Ramos (cell line): ENCODE data around the gene MCTP1.

Experiments
- in situ Hi-C: fragments of 300-500 bp; cut with MboI; formaldehyde crosslinking; loops from one replicate; pipeline ENCODE4 v1.14.3; 2022; ENCODE audit warnings: low sequenced_read_pairs; ENCODE audit not compliant: unreplicated experiment

The MCTP1 gene

DNA sequence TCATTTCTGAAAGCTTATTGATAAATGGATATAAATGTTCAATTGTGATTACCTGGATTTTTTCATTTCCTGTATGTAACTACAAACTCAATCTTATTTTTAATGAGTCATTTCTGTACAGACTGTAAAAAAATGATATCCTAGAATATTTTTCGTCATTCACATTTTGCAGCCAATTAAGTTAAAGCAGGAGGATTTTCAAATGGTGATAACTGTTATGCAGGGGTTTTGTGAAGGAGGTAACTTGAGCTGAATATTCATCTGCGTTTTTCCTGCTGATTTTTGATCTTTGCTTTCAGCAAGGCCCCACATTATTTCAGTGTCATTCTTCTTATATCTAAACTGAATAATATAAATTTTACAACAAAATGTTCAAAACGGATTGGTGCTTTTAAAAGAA, 592.3 kb downstream of the MCTP1 start:
- in situ Hi-C loops: no loop called here

DNA sequence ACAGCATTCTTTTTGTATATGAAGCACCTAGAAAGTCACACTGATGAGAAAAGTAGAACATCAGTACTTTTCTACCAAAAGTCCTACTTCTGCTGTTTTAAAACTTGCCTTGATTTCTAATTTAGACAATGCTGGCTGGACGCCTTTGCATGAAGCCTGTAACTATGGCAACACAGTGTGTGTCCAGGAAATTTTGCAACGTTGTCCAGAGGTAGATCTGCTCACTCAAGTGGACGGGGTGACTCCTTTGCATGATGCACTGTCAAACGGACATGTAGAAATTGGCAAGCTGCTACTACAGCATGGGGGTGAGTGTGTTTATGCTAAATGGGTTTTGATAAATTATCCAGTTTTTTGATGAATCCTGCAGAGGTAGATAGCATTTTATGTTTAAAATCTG, 592.9 kb downstream of the MCTP1 start:
- in situ Hi-C loops: no loop called here

DNA sequence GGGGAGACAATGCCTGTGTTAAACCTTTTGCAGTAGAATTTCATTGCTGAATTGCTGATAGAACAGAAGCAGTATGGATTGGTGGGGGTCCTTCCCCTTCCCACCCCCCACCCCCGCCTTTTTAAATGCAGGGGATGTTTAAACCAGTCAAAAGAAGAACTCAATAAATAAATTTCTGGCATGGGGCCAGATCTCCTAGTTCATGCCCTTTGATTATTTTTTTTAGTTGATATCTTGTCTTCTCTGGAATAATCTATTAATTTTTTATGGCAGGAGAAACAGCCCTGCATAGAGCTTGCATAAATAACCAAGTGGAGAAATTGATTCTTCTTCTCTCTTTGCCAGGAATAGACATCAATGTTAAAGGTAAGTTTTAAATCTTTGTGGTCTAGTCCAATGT, 593.6 kb downstream of the MCTP1 start:
- in situ Hi-C loops: no loop called here

DNA sequence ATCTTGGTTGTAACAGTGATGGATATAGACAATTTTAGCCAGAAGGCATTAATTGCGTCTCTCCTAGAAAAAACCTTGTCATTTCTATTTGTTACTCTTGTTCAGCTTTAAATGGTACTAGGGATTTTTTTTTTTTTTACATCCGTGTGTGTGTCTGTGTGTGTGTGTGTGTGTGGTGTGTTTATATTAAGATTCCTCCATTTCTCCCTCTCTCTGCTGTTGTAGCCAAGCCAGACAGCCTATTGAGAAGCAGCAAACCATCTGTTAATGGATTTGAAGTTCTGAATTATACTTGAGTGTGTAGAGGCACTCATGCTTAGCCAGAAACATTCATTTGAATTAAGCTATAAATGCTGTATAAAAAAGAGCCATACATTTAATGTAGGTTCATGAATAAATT, 594.1 kb downstream of the MCTP1 start:
- in situ Hi-C loops: no loop called here

DNA sequence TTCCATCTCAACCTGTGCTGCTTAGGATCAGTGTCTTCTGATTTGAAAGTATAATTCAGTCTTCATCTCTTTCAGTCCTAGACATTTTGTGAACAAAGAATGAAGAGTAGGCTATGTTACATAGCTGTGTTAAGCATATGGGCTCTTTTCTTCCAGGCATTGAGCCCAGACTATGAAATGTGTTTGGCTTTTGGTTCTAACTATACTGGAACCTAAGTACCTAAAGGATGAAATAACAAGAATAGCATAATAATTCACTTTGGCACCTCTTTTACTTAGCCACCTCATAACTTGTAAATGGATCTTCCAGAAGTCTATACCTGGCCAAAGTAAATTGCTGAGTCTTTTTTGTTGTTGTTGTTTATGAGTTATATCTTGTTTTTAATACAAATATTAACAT, 595.0 kb downstream of the MCTP1 start:
- in situ Hi-C loops: no loop called here

DNA sequence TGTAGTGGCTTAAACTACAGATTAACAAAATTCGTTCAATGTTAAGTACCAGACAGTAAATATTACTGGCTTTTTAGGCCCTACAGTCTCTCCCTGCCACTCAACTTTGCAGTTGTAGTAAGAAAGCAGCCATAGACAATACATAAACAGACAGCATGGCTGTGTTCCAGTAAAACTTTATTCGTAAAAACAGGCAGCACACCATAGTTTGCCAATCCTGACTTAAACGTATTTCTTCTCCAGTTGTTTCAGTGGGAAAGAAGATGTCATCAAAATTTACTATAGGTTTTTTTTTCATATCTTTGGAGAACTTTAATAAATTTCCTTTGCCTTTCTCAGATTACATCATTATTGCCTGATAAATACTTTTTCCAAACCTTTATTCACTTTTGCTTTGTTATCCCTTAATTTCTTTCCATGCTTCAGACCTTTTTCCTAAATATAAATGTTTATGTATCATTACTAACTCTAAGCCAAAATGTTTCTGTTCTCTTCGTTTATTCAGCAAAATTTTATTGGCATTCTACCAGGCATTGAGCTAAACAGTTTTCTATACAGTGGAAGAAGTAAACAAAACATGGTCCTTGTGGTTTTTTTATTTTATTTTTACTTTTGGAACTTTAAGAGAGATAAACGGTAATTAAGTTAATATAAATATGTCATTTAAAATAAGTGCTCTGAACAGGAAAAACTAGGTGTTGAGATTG, 601.9 kb downstream of the MCTP1 start:
- in situ Hi-C loops: no loop called here

DNA sequence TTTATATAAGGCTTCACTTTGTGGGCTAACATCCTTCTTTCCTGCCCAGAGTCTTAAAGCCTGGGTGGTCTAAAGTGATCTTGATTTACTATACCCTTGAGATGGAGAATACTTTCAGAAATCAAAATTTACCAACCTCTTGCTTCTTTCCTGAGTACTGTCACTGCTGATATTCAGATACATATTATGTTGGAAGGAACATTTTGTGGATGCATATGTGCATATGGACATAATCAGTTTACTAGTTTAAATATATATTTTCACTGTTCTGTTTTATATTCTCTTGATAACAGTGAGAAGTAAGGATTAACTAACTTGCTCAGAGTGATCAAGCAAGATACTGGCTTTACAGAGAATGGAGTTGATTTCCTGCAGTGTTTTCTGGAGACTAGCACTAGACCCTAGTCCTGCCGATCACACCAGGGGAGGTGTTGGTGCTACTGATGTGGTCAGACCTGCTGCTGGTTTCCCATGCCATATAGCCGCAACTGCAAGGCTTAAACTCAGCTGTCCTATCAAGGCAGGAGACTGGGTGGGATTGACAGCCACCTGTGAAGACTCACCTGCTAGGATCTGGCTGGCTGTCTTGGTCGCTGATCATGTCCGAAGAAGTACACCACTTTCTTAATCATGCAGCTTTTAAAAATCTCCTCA, 608.8 kb downstream of the MCTP1 start:
- in situ Hi-C loops: no loop called here

DNA sequence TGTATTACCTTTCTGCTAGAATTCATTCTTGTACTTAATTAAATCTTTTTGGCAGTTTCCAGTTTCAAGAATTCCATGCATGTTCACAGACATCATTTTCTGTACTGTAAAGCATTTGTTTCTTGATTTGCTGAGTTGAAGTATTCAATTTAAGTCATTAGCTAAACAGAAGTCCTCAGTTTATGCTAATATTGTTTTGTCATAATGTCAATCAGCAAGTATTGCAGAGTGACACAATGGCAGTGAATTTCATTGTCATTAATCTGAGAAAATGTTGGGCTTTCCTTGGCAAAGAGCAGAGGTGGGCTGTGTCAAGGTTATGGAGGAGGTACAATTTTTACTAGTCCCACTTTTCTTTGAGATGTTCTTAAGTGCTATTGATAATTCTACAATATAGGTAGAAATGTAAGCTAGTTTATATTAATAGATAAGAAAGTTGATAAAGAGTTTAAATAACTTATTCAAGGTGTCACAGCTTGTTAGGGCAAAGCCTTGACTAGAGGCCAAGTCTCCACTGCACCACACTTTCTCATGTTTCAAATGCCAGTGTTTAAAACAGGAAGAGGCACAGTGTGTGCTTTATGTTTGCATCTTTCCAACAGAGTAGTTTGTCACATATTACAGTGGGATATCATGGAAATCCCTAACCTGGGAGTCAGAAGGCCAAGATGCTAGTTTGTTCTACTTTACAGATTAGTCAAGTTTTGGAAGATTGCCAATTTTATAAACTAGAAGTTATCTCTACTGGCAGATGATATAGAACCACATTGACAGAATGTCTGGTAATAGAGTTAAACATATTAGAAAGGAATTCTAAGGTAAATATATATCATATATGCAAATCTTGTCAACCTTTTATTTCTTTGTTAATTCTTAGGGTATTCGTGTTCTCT, 610.2 kb downstream of the MCTP1 start:
- in situ Hi-C loops: no loop called here

DNA sequence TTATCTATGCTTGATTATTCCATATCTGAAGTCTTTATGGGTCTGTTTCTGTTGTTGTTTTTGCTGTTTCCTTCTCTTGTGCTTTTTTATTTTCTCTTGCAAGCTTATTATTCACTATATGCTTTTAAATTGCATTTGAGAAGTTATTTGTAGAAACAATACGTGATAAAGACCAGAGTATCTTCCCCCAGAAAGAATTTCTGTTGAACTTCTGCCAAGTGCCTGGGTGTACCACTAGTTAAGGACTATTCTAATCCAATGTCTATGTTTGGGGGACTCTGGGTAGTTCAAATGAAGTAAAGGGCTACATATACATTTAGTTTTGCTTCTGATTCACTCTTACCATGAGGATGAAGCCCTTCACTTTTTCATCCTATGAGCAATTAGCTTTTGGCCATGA, 612.1 kb downstream of the MCTP1 start:
- in situ Hi-C loops: no loop called here

DNA sequence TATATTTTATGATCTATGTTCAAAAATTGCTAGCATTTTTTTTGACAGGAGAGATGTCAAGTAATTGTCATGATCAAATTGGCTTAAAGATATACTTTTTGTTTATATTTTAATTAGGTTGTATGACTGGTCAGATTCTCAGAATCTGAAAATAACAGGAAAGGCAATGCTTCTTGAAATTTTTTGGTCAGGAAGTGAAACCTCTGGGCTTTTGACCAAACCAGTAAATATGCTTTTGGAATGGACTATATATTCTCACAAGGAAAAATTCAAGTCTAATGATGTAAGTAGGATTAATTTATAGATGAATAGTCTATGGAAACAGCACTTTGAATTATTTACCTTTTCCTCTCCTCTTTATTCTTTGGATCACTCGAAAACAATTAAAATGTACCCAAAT, 614.2 kb downstream of the MCTP1 start:
- in situ Hi-C loops: no loop called here

DNA sequence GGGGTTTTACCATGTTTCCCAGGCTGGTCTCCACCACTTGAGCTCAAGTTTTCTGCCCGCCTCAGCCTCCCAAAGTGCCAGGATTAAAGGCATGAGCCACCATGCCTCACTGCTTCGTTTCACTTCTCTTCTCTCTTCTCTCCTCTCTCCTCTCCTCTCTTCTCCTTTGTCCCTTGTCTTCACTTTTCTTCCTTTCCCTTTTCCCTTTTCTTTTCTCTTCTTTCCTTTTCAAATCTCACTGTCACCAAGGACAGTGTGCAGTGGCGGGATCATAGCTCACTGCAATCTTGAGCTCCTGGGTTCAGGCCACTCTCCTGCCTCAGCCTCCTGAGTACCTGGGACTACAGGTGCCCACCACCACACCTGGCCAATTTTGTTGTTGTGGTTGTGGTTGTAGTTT, 617.0 kb downstream of the MCTP1 start:
- in situ Hi-C loops: no loop called here

DNA sequence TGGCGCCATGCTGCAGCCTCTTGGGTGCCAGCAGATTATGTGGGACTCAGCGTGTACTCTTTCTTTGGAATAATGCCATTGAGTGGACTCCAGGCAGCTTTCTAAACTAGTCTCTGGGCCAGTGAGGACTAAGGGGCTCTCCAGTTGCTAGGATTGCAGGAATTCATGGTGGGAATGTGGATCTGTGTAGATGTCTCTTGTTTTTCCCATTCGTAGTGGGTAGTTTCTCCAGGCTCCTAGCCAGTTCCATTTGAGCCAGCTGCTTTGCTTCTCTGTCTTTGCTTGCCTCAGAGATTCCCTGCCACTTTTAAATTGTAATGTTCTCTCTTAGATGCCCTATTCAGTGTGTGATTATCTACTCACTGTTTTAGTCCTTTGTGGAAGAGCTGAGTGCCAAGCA, 623.8 kb downstream of the MCTP1 start:
- in situ Hi-C loops: no loop called here

DNA sequence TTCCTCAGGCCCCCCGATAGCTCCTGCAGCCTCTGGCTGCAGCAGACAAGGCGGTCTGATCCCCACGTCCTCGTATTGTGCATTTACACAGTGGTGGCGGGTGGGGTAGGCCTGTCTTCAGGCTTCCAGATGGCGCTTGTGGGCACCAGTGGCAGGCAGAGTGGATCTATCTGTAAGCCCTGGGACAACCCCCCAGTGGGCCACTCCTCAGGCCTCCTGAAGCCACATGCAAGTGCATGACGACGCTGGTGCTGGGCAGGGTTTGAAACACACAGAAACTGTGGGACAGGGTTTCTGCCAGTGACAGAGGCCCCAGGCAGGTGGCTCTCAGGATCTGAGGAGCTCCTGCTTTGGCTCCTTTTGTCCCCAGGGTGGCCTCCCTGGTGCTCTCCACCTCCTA, 624.4 kb downstream of the MCTP1 start:
- in situ Hi-C loops: no loop called here

DNA sequence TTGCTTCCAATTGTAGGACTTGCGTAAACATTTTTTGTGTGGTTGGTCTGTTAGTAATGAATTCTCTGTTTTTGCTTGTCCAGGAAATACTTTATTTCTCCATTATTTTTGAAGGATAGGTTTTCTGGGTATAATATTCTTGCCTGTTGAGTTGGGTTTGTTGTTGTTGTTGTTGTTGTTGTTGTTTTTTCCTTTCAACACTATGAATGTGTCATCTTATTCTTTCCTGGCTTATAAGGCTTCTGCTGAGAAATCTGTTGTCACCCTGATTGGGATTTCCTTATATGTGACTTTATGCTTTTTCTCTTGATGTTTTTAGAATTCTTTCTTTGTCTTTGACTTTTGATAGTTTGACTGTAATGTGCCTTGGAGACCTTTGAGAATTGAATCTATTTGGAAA, 626.6 kb downstream of the MCTP1 start:
- in situ Hi-C loops: no loop called here
